HCT116 (cell line): ENCODE data around the gene E4F1. TPM values are rescaled to one million over a fixed set of nuclear protein-coding genes. Genes with fewer than 3 reads are reported as not detected.

ENCODE experiments used
- ATAC-seq: fragments of 200-7000 bp; cut with Tn5 transposase; 2 replicates; pipeline ENCODE4 v1.9.1; 2020; ENCODE audit warnings: mild to moderate bottlenecking, moderate library complexity
- BruUV-seq: library from RNA; stranded (reverse); fragments of 400-500 nt; replicated peaks from 2 replicates; lab custom pipeline; 2021; lab: Mats Ljungman, UMichigan
- CTCF ChIA-PET: fragments of 300-600 bp; sonication (Branson Sonifier 250); formaldehyde crosslinking; loops from one replicate; lab custom pipeline; 2021; ENCODE audit warnings: antibody characterized with exemption; lab: Charles Lee
- POLR2A ChIA-PET: fragments of 300-600, 350-600 bp; sonication (Branson Sonifier 250); formaldehyde crosslinking; loops from one replicate; lab custom pipeline; 2021; ENCODE audit warnings: antibody characterized with exemption; lab: Charles Lee
- RAD21 ChIA-PET, 2 experiments: fragments of 300-600 bp; sonication (Branson Sonifier 250); formaldehyde crosslinking; loops; one replicate each; lab custom pipeline; 2023; ENCODE audit warnings: low total read pairs in 2 of 2; ENCODE audit not compliant: uncharacterized antibody in 2 of 2, unreplicated experiment in 2 of 2, low non-redundant PET in 1 of 2; lab: Charles Lee
- DNase-seq: peaks from one replicate; pipeline ENCODE4 v3.0.0-alpha.2; 2010; ENCODE audit warnings: low read depth, low spot score
- H2AFZ ChIP-seq: fragments of 200-600 bp; shearing (Covaris generic), sonication (generic); 2 replicates; pipeline ENCODE4 v1.6.1; 2017; ENCODE audit warnings: low read depth, mixed run types, mixed read lengths, antibody characterized with exemption, low read length; ENCODE audit not compliant: poor library complexity, severe bottlenecking
- H3K27ac ChIP-seq: 2 replicates; pipeline ENCODE4 v1.5.1; 2012; ENCODE audit warnings: low read depth, low read length
- H3K27me3 ChIP-seq: fragments of 200-600 bp; sonication (generic); 2 replicates; pipeline ENCODE4 v1.6.1; 2016; ENCODE audit warnings: mixed run types, low read length, mixed read lengths; ENCODE audit not compliant: insufficient read depth
- H3K36me3 ChIP-seq, 2 experiments: fragments of 200-500 bp in 1 of 2; fragments of 200-600 bp in 1 of 2; sonication (Bioruptor generic) in 1 of 2; sonication (generic) in 1 of 2; 2 replicates each; pipeline versions ENCODE4 v1.5.1 to v1.6.1; 2014 to 2016; ENCODE audit warnings: low read length in 2 of 2, inconsistent platforms in 1 of 2, mixed read lengths in 1 of 2, mixed run types in 1 of 2; ENCODE audit not compliant: insufficient read depth in 2 of 2, control insufficient read depth in 1 of 2
- H3K4me1 ChIP-seq, 2 experiments: fragments of 200-600 bp in 1 of 2; sonication (generic) in 1 of 2; 2 replicates each; pipeline versions ENCODE4 v1.5.1 to v1.6.1; 2012 to 2017; ENCODE audit warnings: low read length in 2 of 2, inconsistent platforms in 1 of 2, mild to moderate bottlenecking in 1 of 2, mixed read lengths in 1 of 2, mixed run types in 1 of 2, moderate library complexity in 1 of 2; ENCODE audit not compliant: insufficient read depth in 2 of 2, control insufficient read depth in 1 of 2
- H3K4me2 ChIP-seq: fragments of 200-600 bp; sonication (generic); 2 replicates; pipeline ENCODE4 v1.6.1; 2017; ENCODE audit warnings: mixed run types, low read length, mixed read lengths
- H3K4me3 ChIP-seq, 2 experiments: fragments of 200-600 bp in 1 of 2; sonication (generic) in 1 of 2; replicated peaks in 1 of 2; 2 replicates each; pipeline ENCODE4 v1.5.1; 2011 to 2016; ENCODE audit warnings: low read length in 2 of 2, control low read depth in 1 of 2, low read depth in 1 of 2, mild to moderate bottlenecking in 1 of 2, mixed read lengths in 1 of 2, mixed run types in 1 of 2
- H3K79me2 ChIP-seq: fragments of 200-600 bp; sonication (generic); 2 replicates; pipeline ENCODE4 v1.6.1; 2017; ENCODE audit warnings: mild to moderate bottlenecking, mixed run types, low read length, moderate library complexity, mixed read lengths; ENCODE audit not compliant: insufficient read depth
- H3K9ac ChIP-seq: fragments of 200-600 bp; sonication (generic); 2 replicates; pipeline ENCODE4 v1.6.1; 2016; ENCODE audit warnings: low read length, mixed read lengths
- H3K9me2 ChIP-seq: fragments of 200-600 bp; sonication (generic), shearing (Covaris generic); 2 replicates; pipeline ENCODE4 v1.6.1; 2017; ENCODE audit warnings: mixed run types, mild to moderate bottlenecking, moderate library complexity; ENCODE audit not compliant: insufficient read depth
- H3K9me3 ChIP-seq, 2 experiments: fragments of 200-500 bp in 1 of 2; fragments of 200-600 bp in 1 of 2; sonication (Bioruptor generic) in 1 of 2; sonication (generic) in 1 of 2; 2 replicates each; pipeline ENCODE4 v1.6.1; 2014 to 2017; ENCODE audit warnings: low read length in 2 of 2, mixed read lengths in 2 of 2, inconsistent platforms in 1 of 2, low read depth in 1 of 2, mild to moderate bottlenecking in 1 of 2, mixed run types in 1 of 2, moderate library complexity in 1 of 2; ENCODE audit not compliant: control insufficient read depth in 1 of 2, insufficient read depth in 1 of 2
- H4K20me1 ChIP-seq: fragments of 200-600 bp; sonication (generic), shearing (Covaris generic); 2 replicates; pipeline ENCODE4 v1.6.1; 2017; ENCODE audit warnings: mixed run types, mild to moderate bottlenecking, moderate library complexity; ENCODE audit not compliant: insufficient read depth
- CBX3 ChIP-seq: IDR thresholded peaks from 2 replicates; pipeline ENCODE4 v1.6.1; 2012; ENCODE audit warnings: low read depth
- CEBPB ChIP-seq: IDR thresholded peaks from 2 replicates; pipeline ENCODE4 v1.6.1; 2012; ENCODE audit warnings: low read depth
- CTCF ChIP-seq, 3 experiments: fragments of 200-600 bp in 1 of 3; sonication (generic) in 1 of 3; IDR thresholded peaks in 2 of 3; conservative IDR thresholded peaks in 1 of 3; 2 replicates each; pipeline ENCODE4 v1.5.1; 2012 to 2017; ENCODE audit warnings: low read depth in 2 of 3, low read length in 2 of 3, antibody characterized with exemption in 1 of 3, borderline replicate concordance in 1 of 3, control low read depth in 1 of 3, mild to moderate bottlenecking in 1 of 3, mixed read lengths in 1 of 3, mixed run types in 1 of 3, moderate library complexity in 1 of 3; ENCODE audit not compliant: insufficient read depth in 1 of 3
- EGR1 ChIP-seq: IDR thresholded peaks from 2 replicates; pipeline ENCODE4 v1.6.1; 2012; ENCODE audit warnings: low read depth
- ELF1 ChIP-seq: IDR thresholded peaks from 2 replicates; pipeline ENCODE4 v1.6.1; 2012; ENCODE audit warnings: low read depth, borderline replicate concordance
- EZH2 ChIP-seq: fragments of 200-600 bp; sonication (generic); IDR thresholded peaks from 2 replicates; pipeline ENCODE4 v1.6.1; 2017; ENCODE audit warnings: antibody characterized with exemption, mixed run types
- EZH2phosphoT487 ChIP-seq: fragments of 200-600 bp; IDR thresholded peaks from 2 replicates; pipeline ENCODE4 v1.6.1; 2018; ENCODE audit warnings: antibody characterized with exemption, borderline replicate concordance
- JUND ChIP-seq: IDR thresholded peaks from 2 replicates; pipeline ENCODE4 v1.6.1; 2012
- MAX ChIP-seq: IDR thresholded peaks from 2 replicates; pipeline ENCODE4 v1.6.1; 2012
- POLR2A ChIP-seq: IDR thresholded peaks from 2 replicates; pipeline ENCODE4 v1.7.0; 2011; ENCODE audit warnings: borderline replicate concordance; ENCODE audit not compliant: insufficient read depth, insufficient read length; ENCODE audit errors: extremely low read depth
- POLR2AphosphoS5 ChIP-seq: IDR thresholded peaks from 2 replicates; pipeline ENCODE4 v1.6.1; 2011; ENCODE audit warnings: mild to moderate bottlenecking, low read depth, low read length, moderate library complexity
- SIN3A ChIP-seq: IDR thresholded peaks from 2 replicates; pipeline ENCODE4 v1.6.1; 2012; ENCODE audit warnings: low read depth
- SP1 ChIP-seq: IDR thresholded peaks from 2 replicates; pipeline ENCODE4 v1.6.1; 2012; ENCODE audit warnings: low read depth
- SRF ChIP-seq: IDR thresholded peaks from 2 replicates; pipeline ENCODE4 v1.6.1; 2012; ENCODE audit warnings: low read depth
- TCF7L2 ChIP-seq: IDR thresholded peaks from 2 replicates; pipeline ENCODE4 v1.7.0; 2011; ENCODE audit warnings: borderline replicate concordance, inconsistent platforms; ENCODE audit not compliant: insufficient read depth, insufficient read length; ENCODE audit errors: extremely low read depth
- YY1 ChIP-seq: IDR thresholded peaks from 2 replicates; pipeline ENCODE4 v1.6.1; 2011; ENCODE audit warnings: low read length, low read depth, moderate library complexity, mild to moderate bottlenecking; ENCODE audit not compliant: insufficient replicate concordance; ENCODE audit errors: extremely low read depth
- ZFX ChIP-seq: fragments of 450-650 bp; IDR thresholded peaks from 2 replicates; pipeline ENCODE4 v1.6.1; 2017
- ZNF274 ChIP-seq: fragments of 200-500 bp; sonication (Bioruptor generic); IDR thresholded peaks from 2 replicates; pipeline ENCODE4 v1.6.1; 2014; ENCODE audit warnings: mild to moderate bottlenecking, low read depth, low read length, inconsistent platforms
- intact Hi-C: fragments of 100-400 bp; cut with micrococcal nuclease; formaldehyde crosslinking; loops from 2 replicates; pipeline ENCODE4 v1.10.0; 2022
- total RNA-seq: library from RNA; stranded (reverse); gene quantifications from one replicate; pipeline ENCODE4 v1.2.1, GENCODE V29; 2021; ENCODE audit not compliant: unreplicated experiment
- TF ChIP-seq, protein P1 (sequence below): IDR thresholded peaks from 2 replicates; pipeline ENCODE4 v1.6.1; 2012; ENCODE audit warnings: low read depth
- TF ChIP-seq, protein P2 (sequence below): IDR thresholded peaks from 2 replicates; pipeline ENCODE4 v1.6.1; 2012

Gene E4F1
- total RNA-seq, 1 experiment from 2014 or later: 40.7 TPM

DNA sequence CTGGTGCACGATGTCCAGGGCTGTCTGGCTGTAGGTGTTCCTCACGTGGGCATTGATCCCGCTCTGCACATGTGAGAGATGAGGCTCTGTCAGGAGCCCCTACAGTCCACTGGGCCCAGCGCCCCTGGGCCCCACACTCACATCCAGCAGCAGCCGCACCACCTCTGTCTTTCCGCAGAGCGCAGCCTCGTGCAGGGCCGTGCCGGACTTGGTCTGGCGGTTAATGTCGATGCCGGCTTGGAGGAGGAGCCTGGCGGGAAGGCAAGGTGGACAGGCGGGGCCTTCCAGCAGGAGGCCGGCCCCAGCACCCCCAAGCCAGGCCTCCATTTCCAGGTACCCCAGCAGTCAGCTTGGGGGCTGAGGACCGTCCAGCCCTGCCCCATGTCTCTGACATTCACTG, 36.2 kb upstream of the E4F1 start (continued):
- TF ChIP-seq, protein P1, sequence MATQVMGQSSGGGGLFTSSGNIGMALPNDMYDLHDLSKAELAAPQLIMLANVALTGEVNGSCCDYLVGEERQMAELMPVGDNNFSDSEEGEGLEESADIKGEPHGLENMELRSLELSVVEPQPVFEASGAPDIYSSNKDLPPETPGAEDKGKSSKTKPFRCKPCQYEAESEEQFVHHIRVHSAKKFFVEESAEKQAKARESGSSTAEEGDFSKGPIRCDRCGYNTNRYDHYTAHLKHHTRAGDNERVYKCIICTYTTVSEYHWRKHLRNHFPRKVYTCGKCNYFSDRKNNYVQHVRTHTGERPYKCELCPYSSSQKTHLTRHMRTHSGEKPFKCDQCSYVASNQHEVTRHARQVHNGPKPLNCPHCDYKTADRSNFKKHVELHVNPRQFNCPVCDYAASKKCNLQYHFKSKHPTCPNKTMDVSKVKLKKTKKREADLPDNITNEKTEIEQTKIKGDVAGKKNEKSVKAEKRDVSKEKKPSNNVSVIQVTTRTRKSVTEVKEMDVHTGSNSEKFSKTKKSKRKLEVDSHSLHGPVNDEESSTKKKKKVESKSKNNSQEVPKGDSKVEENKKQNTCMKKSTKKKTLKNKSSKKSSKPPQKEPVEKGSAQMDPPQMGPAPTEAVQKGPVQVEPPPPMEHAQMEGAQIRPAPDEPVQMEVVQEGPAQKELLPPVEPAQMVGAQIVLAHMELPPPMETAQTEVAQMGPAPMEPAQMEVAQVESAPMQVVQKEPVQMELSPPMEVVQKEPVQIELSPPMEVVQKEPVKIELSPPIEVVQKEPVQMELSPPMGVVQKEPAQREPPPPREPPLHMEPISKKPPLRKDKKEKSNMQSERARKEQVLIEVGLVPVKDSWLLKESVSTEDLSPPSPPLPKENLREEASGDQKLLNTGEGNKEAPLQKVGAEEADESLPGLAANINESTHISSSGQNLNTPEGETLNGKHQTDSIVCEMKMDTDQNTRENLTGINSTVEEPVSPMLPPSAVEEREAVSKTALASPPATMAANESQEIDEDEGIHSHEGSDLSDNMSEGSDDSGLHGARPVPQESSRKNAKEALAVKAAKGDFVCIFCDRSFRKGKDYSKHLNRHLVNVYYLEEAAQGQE: no peak
- no peak for TF ChIP-seq SP1
- TF ChIP-seq MAX: no peak

- H3K9me3 ChIP-seq: no peaks in the 10 kb centered on the region
- POLR2A ChIA-PET: no interaction called here
- H3K27ac ChIP-seq: no peak overlapping the region
- H3K4me2 ChIP-seq: no peak overlapping the region
- ATAC-seq (no peak), DNase-seq (no peak)
- no peaks in the 10 kb centered on the region for H3K79me2 ChIP-seq
- intact Hi-C loops: no loop called here
- no peak overlapping the region for H3K4me3 ChIP-seq
- no peak for TF ChIP-seq CTCF (IDR thresholded peaks at IDR 0.05 in 2 of 3, conservative IDR thresholded peaks at IDR 0.05 in 1 of 3; ENCODE audit: borderline replicate concordance in 1 of 3, insufficient read depth in 1 of 3, low read depth in 2 of 3, low read length in 2 of 3)
- no peak for TF ChIP-seq POLR2AphosphoS5
- no peak for TF ChIP-seq TCF7L2
- TF ChIP-seq JUND: no peak
- no peak for TF ChIP-seq EGR1
- TF ChIP-seq YY1: no peak
- no peak for TF ChIP-seq EZH2
- TF ChIP-seq ZNF274: no peak
- no peak for TF ChIP-seq CEBPB
- TF ChIP-seq ELF1: no peak
- TF ChIP-seq MAX: no peak
- no peak for TF ChIP-seq CBX3
- no peak for TF ChIP-seq EZH2phosphoT487
- TF ChIP-seq ZFX: no peak
- no peak for TF ChIP-seq POLR2A
- TF ChIP-seq SRF: no peak
- TF ChIP-seq SIN3A: no peak
- TF ChIP-seq, protein P2, sequence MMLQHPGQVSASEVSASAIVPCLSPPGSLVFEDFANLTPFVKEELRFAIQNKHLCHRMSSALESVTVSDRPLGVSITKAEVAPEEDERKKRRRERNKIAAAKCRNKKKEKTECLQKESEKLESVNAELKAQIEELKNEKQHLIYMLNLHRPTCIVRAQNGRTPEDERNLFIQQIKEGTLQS: no peak
- no TSS peak for BruUV-seq
- CTCF ChIA-PET: no interaction called here
- no peaks in the 10 kb centered on the region for H3K9me2 ChIP-seq
- no peaks in the 10 kb centered on the region for H3K36me3 ChIP-seq
- RAD21 ChIA-PET: no interaction called here
- no peaks in the 10 kb centered on the region for H4K20me1 ChIP-seq
- H3K9ac ChIP-seq: no peak overlapping the region
- no peaks in the 10 kb centered on the region for H3K27me3 ChIP-seq
- H3K4me1 ChIP-seq: no peaks in the 10 kb centered on the region
- H2AFZ ChIP-seq: no peak overlapping the region
Observed at GRCh38 chr16:2188395-2188794, 35.0 kb upstream of the E4F1 start.
